ENCODE measurements around the gene PPP1R9B.

Gene PPP1R9B

DNA sequence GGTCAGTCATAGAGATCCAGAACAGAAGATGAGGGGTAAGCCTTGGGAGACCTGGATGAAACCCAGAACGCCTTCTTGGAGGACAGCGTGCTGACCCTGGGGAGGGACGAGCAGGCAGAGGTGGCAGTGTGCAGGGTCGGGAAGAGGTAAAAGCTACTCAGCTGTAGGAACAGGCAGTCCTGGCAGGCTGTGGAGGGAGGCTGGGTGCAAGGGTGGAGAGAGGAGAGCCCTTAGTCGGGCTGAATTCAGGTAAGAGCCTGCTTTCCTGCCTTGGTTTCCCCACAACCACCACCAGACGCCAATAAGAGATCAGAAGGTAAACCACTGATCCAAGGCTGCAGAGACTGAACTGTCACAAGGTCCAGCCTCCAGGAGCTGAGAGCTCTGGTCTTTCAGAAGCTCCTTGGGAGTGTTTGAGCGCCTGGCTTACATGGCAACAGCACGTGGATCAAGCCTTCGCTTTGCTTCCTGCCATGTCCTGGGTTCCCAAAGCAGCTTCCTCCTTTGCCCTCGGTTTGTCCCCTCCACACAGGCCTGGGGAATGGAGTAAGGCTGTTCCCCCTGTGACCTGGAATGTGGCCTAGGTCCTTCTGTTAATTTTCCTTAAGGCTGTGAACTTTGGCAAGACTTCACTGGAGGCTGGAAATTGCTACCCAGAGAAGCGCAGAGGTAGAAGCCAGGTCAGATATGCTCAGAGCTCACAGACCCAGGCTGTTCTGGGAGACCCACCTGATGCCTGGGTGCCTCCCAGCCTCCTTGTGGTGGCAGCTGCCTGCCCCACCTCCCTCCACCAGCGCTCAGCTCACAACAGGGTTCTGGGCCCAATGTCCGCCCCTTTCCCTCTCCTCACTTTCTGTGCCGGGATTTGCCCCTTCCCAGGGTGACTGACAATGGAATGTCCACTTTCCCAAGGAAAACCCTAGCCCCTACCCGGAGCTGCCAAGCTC lies 59.2 kb downstream of the PPP1R9B start:
- no peak for DNase-seq (ENCODE audit: low read depth in 2 of 2)

DNA sequence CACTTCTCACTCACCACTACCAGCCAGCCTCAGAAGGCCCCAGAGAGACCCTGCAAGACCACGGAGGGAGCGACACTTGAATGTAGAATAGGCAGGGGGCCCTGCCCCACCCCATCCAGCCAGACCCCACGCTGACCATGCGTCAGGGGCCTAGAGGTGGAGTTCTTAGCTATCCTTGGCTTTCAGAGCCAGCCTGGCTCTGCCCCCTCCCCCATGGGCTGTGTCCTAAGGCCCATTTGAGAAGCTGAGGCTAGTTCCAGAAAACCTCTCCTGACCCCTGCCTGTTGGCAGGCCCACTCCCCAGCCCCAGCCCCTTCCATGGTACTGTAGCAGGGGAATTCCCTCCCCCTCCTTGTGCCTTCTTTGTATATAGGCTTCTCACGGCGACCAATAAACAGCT lies 60.4 kb downstream of the PPP1R9B start:
- DNase-seq (ENCODE audit: low read depth in 2 of 2), result no peak

- DNase-seq (ENCODE audit: low read depth in 2 of 2), result no peak
Measured at GRCh38 chr17:50088952-50089825, 61.3 kb downstream of the PPP1R9B start.

DNA sequence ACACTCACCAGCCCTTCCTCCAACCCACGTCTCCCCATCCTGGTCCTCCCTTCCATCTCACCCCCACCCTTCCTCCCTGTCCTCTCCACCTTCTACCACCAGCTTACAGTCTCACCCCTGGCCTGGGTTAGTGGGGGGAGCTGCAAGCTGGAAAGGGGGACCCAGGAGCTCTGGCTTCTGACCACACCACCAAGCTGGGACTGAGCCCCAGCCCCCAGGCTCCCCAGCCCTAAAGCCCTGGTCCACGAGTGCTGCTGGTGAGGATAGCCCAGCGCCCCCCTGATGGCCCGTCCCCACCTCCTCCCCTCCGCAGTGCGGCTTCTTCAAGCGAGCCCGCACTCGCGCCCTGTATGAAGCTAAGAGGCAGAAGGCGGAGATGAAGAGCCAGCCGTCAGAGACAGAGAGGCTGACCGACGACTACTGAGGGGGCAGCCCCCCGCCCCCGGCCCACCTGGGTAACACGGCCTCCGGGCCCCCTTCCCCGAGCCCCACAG lies 62.5 kb downstream of the PPP1R9B start:
- DNase-seq (ENCODE audit: low read depth in 2 of 2), result no peak

DNA sequence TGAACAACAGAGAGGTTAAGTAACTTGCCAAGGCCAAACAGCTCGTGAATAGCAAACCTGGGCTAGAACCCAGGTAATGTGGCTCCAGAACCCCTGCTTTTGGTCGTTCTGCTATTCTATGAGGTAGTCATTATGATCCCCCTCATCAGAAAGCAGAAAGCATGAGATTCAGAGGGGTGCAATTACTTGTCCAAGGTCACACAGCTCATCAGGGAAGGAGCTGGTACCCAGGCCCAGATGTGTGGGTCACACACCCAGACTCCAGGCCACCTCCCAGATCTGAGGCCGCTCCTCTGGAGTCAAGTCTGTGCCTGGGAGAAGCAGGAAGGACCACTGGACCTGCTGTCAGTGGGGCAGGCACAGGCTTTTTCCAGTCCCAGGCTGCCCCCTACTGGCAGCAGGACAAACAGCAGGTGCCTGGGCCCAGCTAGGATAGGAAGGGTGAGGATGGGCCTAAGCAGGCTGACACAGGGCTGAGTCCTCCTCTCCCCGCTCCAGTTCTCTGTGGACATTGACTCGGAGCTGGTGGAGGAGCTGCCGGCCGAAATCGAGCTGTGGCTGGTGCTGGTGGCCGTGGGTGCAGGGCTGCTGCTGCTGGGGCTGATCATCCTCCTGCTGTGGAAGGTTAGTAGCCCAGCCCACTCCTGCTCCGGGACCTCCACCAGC lies 63.1 kb downstream of the PPP1R9B start:
- peak; percentile 39 to 49 for DNase-seq (ENCODE audit: low read depth in 2 of 2)

All from stimulated activated CD8-positive, alpha-beta memory T cell treated with anti-CD3 and anti-CD28 coated beads, Interleukin-15, amount 100 ng/mL, for 4 hours (primary cell).